Activated T-helper 1 cell treated with anti-CD3 and anti-CD28 coated beads, Interleukin-12 subunit alpha, Interleukin-12 subunit beta, Interleukin-2, Interleukin-4 antibody, amounts not matched to agents 30 ng/mL and 10 ng/mL and 1 ng/mL, durations not matched to agents 14 hours and 24 hours and 36 hours (primary cell): ENCODE results near the gene ZNF749. TPM values are rescaled to one million over a fixed set of nuclear protein-coding genes. Genes with fewer than 3 reads are reported as not detected.
"Not testable (repeated sequence)": the region's sequence is repeated elsewhere in the genome, so short reads cannot be mapped to it uniquely, and the experiment has no call there.

Experiments used
- DNase-seq: peaks from one replicate; pipeline ENCODE4 v3.0.0; 2021; ENCODE audit warnings: low spot score
- H3K27ac Mint-ChIP-seq: one replicate; pipeline ENCODE4 v1.8.0; 2021; ENCODE audit warnings: mild to moderate bottlenecking, mixed read lengths
- H3K27me3 Mint-ChIP-seq: one replicate; pipeline ENCODE4 v1.8.0; 2022; ENCODE audit warnings: mild to moderate bottlenecking, moderate library complexity, mixed read lengths; ENCODE audit not compliant: insufficient read depth
- H3K36me3 Mint-ChIP-seq: one replicate; pipeline ENCODE4 v1.8.0; 2021; ENCODE audit warnings: low read depth, mixed read lengths
- H3K4me1 Mint-ChIP-seq: one replicate; pipeline ENCODE4 v1.8.0; 2021; ENCODE audit warnings: low read depth, mixed read lengths
- H3K4me3 Mint-ChIP-seq: one replicate; pipeline ENCODE4 v1.8.0; 2021; ENCODE audit warnings: mild to moderate bottlenecking, moderate library complexity, mixed read lengths
- H3K9me3 Mint-ChIP-seq: one replicate; pipeline ENCODE4 v1.8.0; 2021; ENCODE audit warnings: mixed read lengths
- intact Hi-C: fragments of 100-400 bp; cut with micrococcal nuclease; formaldehyde crosslinking; loops from one replicate; pipeline ENCODE4 v1.15.1; 2024
- total RNA-seq: library from RNA; stranded (reverse); gene quantifications from 2 replicates; pipeline ENCODE4 v1.2.3, GENCODE V29; 2022

Gene ZNF749
- total RNA-seq, 1 donor from 2014 or later, result 22.0 TPM

- DNase-seq, result peak; percentile 89
- not testable (repeated sequence) for H3K27me3 Mint-ChIP-seq
- Mint-ChIP-seq H3K36me3 (peaks cover 27% of the 10 kb centered on the region), H3K4me3 (peak within 1 kb of the TSS; percentile 76), H3K4me1 (peaks cover 16% of the 10 kb centered on the region), H3K27ac (peak within 1 kb of the TSS; percentile 59), H3K9me3 (peaks cover 48% of the 10 kb centered on the region)
- intact Hi-C loops, result loop anchor here (1.0 to 5.0 kb wide), 11 partner anchors 10 to 695 kb away; partner anchors contain the start of genes TRAPPC2B, ZNF17, ZNF211 and ZNF264
Observed at GRCh38 chr19:57487477-57488298, 52.6 kb downstream of the ZNF749 start, which contains the start of gene ZNF419. Gene ZNF419 (plus strand): TSS chr19:57487750. CDS start chr19:57487951, 201 bp downstream.

DNA sequence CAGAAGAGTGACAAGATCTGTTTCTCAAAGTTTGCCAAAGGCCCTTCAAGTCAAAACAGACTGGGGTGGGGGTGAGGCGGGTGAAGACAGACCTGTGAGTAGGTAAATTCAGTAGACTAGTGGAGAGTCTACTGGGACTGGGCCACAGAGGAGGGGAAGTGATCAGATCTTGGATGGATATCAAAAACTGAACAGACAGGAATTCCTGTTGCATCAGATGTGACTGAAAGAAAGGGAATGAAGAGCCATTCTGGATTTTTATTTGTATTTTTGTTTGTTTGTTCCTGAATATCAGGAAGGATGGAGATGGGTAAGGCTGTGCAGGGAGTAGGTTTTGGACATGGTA, 53.1 kb downstream of the ZNF749 start:
- Mint-ChIP-seq H3K4me3 (peak overlapping the region; percentile 76), H3K27ac (peak overlapping the region; percentile 59), H3K36me3 (peaks cover 32% of the 10 kb centered on the region), H3K4me1 (peaks cover 16% of the 10 kb centered on the region), H3K9me3 (peaks cover 52% of the 10 kb centered on the region)
- H3K27me3 Mint-ChIP-seq, DNase-seq: not testable (repeated sequence)
- intact Hi-C loops, result loop anchor here (5.0 kb wide), 2 partner anchors 296 to 694 kb away; partner anchors contain the start of genes ZNF264 and ZNF274

Other genes starting within 250 kb of the ZNF749 start
- gene ZNF264, start 243.8 kb upstream of the ZNF749 start, total RNA-seq, result 16.1 and 18.3 TPM in 2 replicates
- 0.54 and 0.73 TPM in 2 replicates for gene AURKC, start 204.3 kb upstream of the ZNF749 start, total RNA-seq
- gene ZNF805, start 194.7 kb upstream of the ZNF749 start, total RNA-seq, result 6.9 and 8.4 TPM in 2 replicates
- gene ZNF460, start 154.8 kb upstream of the ZNF749 start, total RNA-seq, result 41.4 and 47.7 TPM in 2 replicates
- gene ZNF543, start 114.9 kb upstream of the ZNF749 start, total RNA-seq, result 5.1 and 5.4 TPM in 2 replicates
- gene ZNF304, start 84.1 kb upstream of the ZNF749 start, total RNA-seq, result 6.1 and 6.6 TPM in 2 replicates
- 3.8 and 4.7 TPM in 2 replicates for gene TRAPPC2B, start 71.8 kb upstream of the ZNF749 start, total RNA-seq
- 0.69 and 0.93 TPM in 2 replicates for gene ZNF547, start 71.8 kb upstream of the ZNF749 start, total RNA-seq
- 11.3 and 12.1 TPM in 2 replicates for gene ZNF548, start 45.5 kb upstream of the ZNF749 start, total RNA-seq
- gene ZNF17, start 24.2 kb upstream of the ZNF749 start, total RNA-seq, result 7.9 and 11.0 TPM in 2 replicates
- gene VN1R1, start 21.8 kb downstream of the ZNF749 start, total RNA-seq, result not detected in 2 replicates
- 1.5 and 2.4 TPM in 2 replicates for gene ZNF772, start 42.2 kb downstream of the ZNF749 start, total RNA-seq
- gene ZNF419, start 52.4 kb downstream of the ZNF749 start, total RNA-seq, result 3.7 and 5.1 TPM in 2 replicates
- 5.0 and 5.8 TPM in 2 replicates for gene ZNF773, start 64.6 kb downstream of the ZNF749 start, total RNA-seq
- 3.6 and 4.2 TPM in 2 replicates for gene ZNF549, start 92.0 kb downstream of the ZNF749 start, total RNA-seq
- 7.2 and 7.5 TPM in 2 replicates for gene ZNF550, start 124.5 kb downstream of the ZNF749 start, total RNA-seq
- 3.2 and 3.7 TPM in 2 replicates for gene ZNF416, start 143.6 kb downstream of the ZNF749 start, total RNA-seq
- 3.9 and 4.0 TPM in 2 replicates for gene ZIK1, start 148.8 kb downstream of the ZNF749 start, total RNA-seq
- 5.4 and 7.3 TPM in 2 replicates for gene ZNF530, start 164.6 kb downstream of the ZNF749 start, total RNA-seq
- gene ZNF134, start 178.9 kb downstream of the ZNF749 start, total RNA-seq, result 8.4 and 9.4 TPM in 2 replicates
- gene ZNF211, start 197.8 kb downstream of the ZNF749 start, total RNA-seq, result 8.3 and 8.4 TPM in 2 replicates
- gene ZSCAN4, start 233.6 kb downstream of the ZNF749 start, total RNA-seq, result not detected in 2 replicates
- gene ZNF551, start 246.7 kb downstream of the ZNF749 start, total RNA-seq, result 9.6 and 11.1 TPM in 2 replicates